ENCODE results near the gene AGA.

The AGA gene

GRCh38 chr4:177444911-177445736 lies 2.9 kb upstream of the AGA start:
- H3K23ac ChIP-seq (ENCODE audit: low read length in 2 of 2), result no peak overlapping the region
- peak overlapping the region in 1 of 2 experiments; percentile 49 for H3K4me3 ChIP-seq (ENCODE audit: insufficient read depth in 1 of 2, low read depth in 1 of 2, low read length in 2 of 2)
- no peaks in the 10 kb centered on the region for H3K9me3 ChIP-seq (ENCODE audit: control insufficient read depth, low read length)
- no peak overlapping the region for H2BK15ac ChIP-seq (ENCODE audit: low read depth, poor library complexity, severe bottlenecking)
- H3K4me2 ChIP-seq (ENCODE audit: low read length, poor library complexity, severe bottlenecking), result peak overlapping the region; percentile 50
- H3K4me1 ChIP-seq (ENCODE audit: control insufficient read depth, insufficient read depth, low read depth, low read length), result no peaks in the 10 kb centered on the region
- DNase-seq, result no peak
- no peak overlapping the region for H3K18ac ChIP-seq (ENCODE audit: low read depth in 1 of 2, low read length in 2 of 2)
- H3K27ac ChIP-seq (ENCODE audit: low read length, poor library complexity, severe bottlenecking), result no peak overlapping the region
- peak overlapping the region in 1 of 2 experiments; percentile 10 for H2BK12ac ChIP-seq (ENCODE audit: low read length in 2 of 2)
- H3K36me3 ChIP-seq (ENCODE audit: control insufficient read depth in 1 of 2, insufficient read depth in 2 of 2, low read depth in 1 of 2, low read length in 2 of 2), result no peaks in the 10 kb centered on the region
- H2BK5ac ChIP-seq (ENCODE audit: low read depth, low read length, poor library complexity, severe bottlenecking), result no peak overlapping the region
- peak overlapping the region; percentile 1 for H4K8ac ChIP-seq (ENCODE audit: low read length)
- no peak overlapping the region for H2AK5ac ChIP-seq (ENCODE audit: low read length, severe bottlenecking)
- H3K9ac ChIP-seq (ENCODE audit: low read length), result no peak overlapping the region
- no peaks in the 10 kb centered on the region for H3K27me3 ChIP-seq (ENCODE audit: control insufficient read depth in 1 of 2, insufficient read depth in 1 of 2, low read length in 2 of 2)
- peak overlapping the region in 1 of 2 experiments; percentile 69 for H3K4ac ChIP-seq (ENCODE audit: low read depth in 1 of 2, low read length in 2 of 2)
- no peak overlapping the region for H2AFZ ChIP-seq (ENCODE audit: low read depth, low read length)
- H3K79me1 ChIP-seq (replicated peaks; ENCODE audit: low read length, poor library complexity, severe bottlenecking), result no peaks in the 10 kb centered on the region
- H3K14ac ChIP-seq (ENCODE audit: low read length in 2 of 2), result peak overlapping the region in 1 of 2 experiments; percentile 79
- no peak overlapping the region for H2BK120ac ChIP-seq (ENCODE audit: low read depth, low read length)
- 61% methylated on average over 26 of the region's 26 CpGs for WGBS
- peak overlapping the region; percentile 23 for H4K91ac ChIP-seq (ENCODE audit: low read length)

- Histone ChIP-seq H3K36me3 (ENCODE audit: control insufficient read depth in 1 of 2, insufficient read depth in 2 of 2, low read depth in 1 of 2, low read length in 2 of 2) (peaks cover 0 to 10% of the 10 kb centered on the region in 2 experiments), H2BK12ac (ENCODE audit: low read length in 2 of 2) (peak overlapping the region in 1 of 2 experiments; percentile 3), H4K91ac (ENCODE audit: low read length) (peak overlapping the region; percentile 43), H3K4me1 (ENCODE audit: control insufficient read depth, insufficient read depth, low read depth, low read length) (no peaks in the 10 kb centered on the region), H2AK5ac (ENCODE audit: low read length, severe bottlenecking) (no peak overlapping the region), H3K14ac (ENCODE audit: low read length in 2 of 2) (peak overlapping the region in 1 of 2 experiments; percentile 93), H3K27ac (ENCODE audit: low read length, poor library complexity, severe bottlenecking) (peak overlapping the region; percentile 97), H2AFZ (ENCODE audit: low read depth, low read length) (no peak overlapping the region), H3K27me3 (ENCODE audit: control insufficient read depth in 1 of 2, insufficient read depth in 1 of 2, low read length in 2 of 2) (no peaks in the 10 kb centered on the region), H2BK5ac (ENCODE audit: low read depth, low read length, poor library complexity, severe bottlenecking) (no peak overlapping the region), H3K4ac (ENCODE audit: low read depth in 1 of 2, low read length in 2 of 2) (peak overlapping the region; percentile 73 to 77), H3K79me1 (replicated peaks; ENCODE audit: low read length, poor library complexity, severe bottlenecking) (no peaks in the 10 kb centered on the region), H2BK120ac (ENCODE audit: low read depth, low read length) (peak overlapping the region; percentile 54), H3K9ac (ENCODE audit: low read length) (peak overlapping the region; percentile 93), H3K4me3 (ENCODE audit: insufficient read depth in 1 of 2, low read depth in 1 of 2, low read length in 2 of 2) (peak overlapping the region; percentile 24 to 87), H2BK15ac (ENCODE audit: low read depth, poor library complexity, severe bottlenecking) (peak overlapping the region; percentile 69), H3K9me3 (ENCODE audit: control insufficient read depth, low read length) (no peaks in the 10 kb centered on the region), H3K4me2 (ENCODE audit: low read length, poor library complexity, severe bottlenecking) (peak overlapping the region; percentile 84), H3K18ac (ENCODE audit: low read depth in 1 of 2, low read length in 2 of 2) (peak overlapping the region; percentile 71 to 98), H3K23ac (ENCODE audit: low read length in 2 of 2) (no peak overlapping the region), H4K8ac (ENCODE audit: low read length) (peak overlapping the region; percentile 97)
- DNase-seq, result peak; percentile 38
- 62% methylated on average over 12 of the region's 12 CpGs for WGBS
These were observed 1.0 kb downstream of the AGA start for GRCh38 chr4:177441061-177441802.

GRCh38 chr4:177436456-177436855 lies 5.8 kb downstream of the AGA start:
- Histone ChIP-seq H3K14ac (ENCODE audit: low read length in 2 of 2) (no peak overlapping the region), H3K4me1 (ENCODE audit: control insufficient read depth, insufficient read depth, low read depth, low read length) (peaks cover 2% of the 10 kb centered on the region), H2BK5ac (ENCODE audit: low read depth, low read length, poor library complexity, severe bottlenecking) (no peak overlapping the region), H2BK15ac (ENCODE audit: low read depth, poor library complexity, severe bottlenecking) (no peak overlapping the region), H3K27me3 (ENCODE audit: control insufficient read depth in 1 of 2, insufficient read depth in 1 of 2, low read length in 2 of 2) (no peaks in the 10 kb centered on the region), H3K18ac (ENCODE audit: low read depth in 1 of 2, low read length in 2 of 2) (no peak overlapping the region), H3K4ac (ENCODE audit: low read depth in 1 of 2, low read length in 2 of 2) (no peak overlapping the region), H4K8ac (ENCODE audit: low read length) (no peak overlapping the region), H3K9ac (ENCODE audit: low read length) (no peak overlapping the region), H2AFZ (ENCODE audit: low read depth, low read length) (no peak overlapping the region), H3K27ac (ENCODE audit: low read length, poor library complexity, severe bottlenecking) (no peak overlapping the region), H2BK120ac (ENCODE audit: low read depth, low read length) (no peak overlapping the region), H3K4me2 (ENCODE audit: low read length, poor library complexity, severe bottlenecking) (no peak overlapping the region), H3K79me1 (replicated peaks; ENCODE audit: low read length, poor library complexity, severe bottlenecking) (no peaks in the 10 kb centered on the region), H3K9me3 (ENCODE audit: control insufficient read depth, low read length) (no peaks in the 10 kb centered on the region), H2BK12ac (ENCODE audit: low read length in 2 of 2) (no peak overlapping the region), H3K4me3 (ENCODE audit: insufficient read depth in 1 of 2, low read depth in 1 of 2, low read length in 2 of 2) (no peak overlapping the region), H2AK5ac (ENCODE audit: low read length, severe bottlenecking) (no peak overlapping the region), H3K23ac (ENCODE audit: low read length in 2 of 2) (no peak overlapping the region), H3K36me3 (ENCODE audit: control insufficient read depth in 1 of 2, insufficient read depth in 2 of 2, low read depth in 1 of 2, low read length in 2 of 2) (peaks cover 4 to 28% of the 10 kb centered on the region in 2 experiments), H4K91ac (ENCODE audit: low read length) (no peak overlapping the region)
- no peak for DNase-seq
- 97% methylated on average over 5 of the region's 7 CpGs for WGBS

GRCh38 chr4:177434667-177435066 lies 7.6 kb downstream of the AGA start:
- no peak overlapping the region for H3K14ac ChIP-seq (ENCODE audit: low read length in 2 of 2)
- H2BK120ac ChIP-seq (ENCODE audit: low read depth, low read length), result no peak overlapping the region
- H3K27me3 ChIP-seq (ENCODE audit: control insufficient read depth in 1 of 2, insufficient read depth in 1 of 2, low read length in 2 of 2), result no peaks in the 10 kb centered on the region
- H3K4me2 ChIP-seq (ENCODE audit: low read length, poor library complexity, severe bottlenecking), result no peak overlapping the region
- no peak overlapping the region for H3K27ac ChIP-seq (ENCODE audit: low read length, poor library complexity, severe bottlenecking)
- H3K79me1 ChIP-seq (replicated peaks; ENCODE audit: low read length, poor library complexity, severe bottlenecking), result no peaks in the 10 kb centered on the region
- H3K4ac ChIP-seq (ENCODE audit: low read depth in 1 of 2, low read length in 2 of 2), result no peak overlapping the region
- no peak overlapping the region for H4K8ac ChIP-seq (ENCODE audit: low read length)
- H3K18ac ChIP-seq (ENCODE audit: low read depth in 1 of 2, low read length in 2 of 2), result no peak overlapping the region
- no peaks in the 10 kb centered on the region for H3K9me3 ChIP-seq (ENCODE audit: control insufficient read depth, low read length)
- peaks cover 4 to 29% of the 10 kb centered on the region in 2 experiments for H3K36me3 ChIP-seq (ENCODE audit: control insufficient read depth in 1 of 2, insufficient read depth in 2 of 2, low read depth in 1 of 2, low read length in 2 of 2)
- H2AK5ac ChIP-seq (ENCODE audit: low read length, severe bottlenecking), result no peak overlapping the region
- H4K91ac ChIP-seq (ENCODE audit: low read length), result no peak overlapping the region
- no peak overlapping the region for H3K23ac ChIP-seq (ENCODE audit: low read length in 2 of 2)
- H3K4me1 ChIP-seq (ENCODE audit: control insufficient read depth, insufficient read depth, low read depth, low read length), result peaks cover 2% of the 10 kb centered on the region
- no peak overlapping the region for H3K9ac ChIP-seq (ENCODE audit: low read length)
- H2AFZ ChIP-seq (ENCODE audit: low read depth, low read length), result no peak overlapping the region
- H2BK12ac ChIP-seq (ENCODE audit: low read length in 2 of 2), result no peak overlapping the region
- H3K4me3 ChIP-seq (ENCODE audit: insufficient read depth in 1 of 2, low read depth in 1 of 2, low read length in 2 of 2), result no peak overlapping the region
- 95% methylated on average over 8 of the region's 8 CpGs for WGBS
- no peak overlapping the region for H2BK5ac ChIP-seq (ENCODE audit: low read depth, low read length, poor library complexity, severe bottlenecking)
- no peak for DNase-seq
- no peak overlapping the region for H2BK15ac ChIP-seq (ENCODE audit: low read depth, poor library complexity, severe bottlenecking)
